Measurements from ENCODE around the gene CCSER1. TPM values are rescaled to one million over a fixed set of nuclear protein-coding genes. Genes with fewer than 3 reads are reported as not detected.
"Not testable (repeated sequence)": the region's sequence is repeated elsewhere in the genome, so short reads cannot be mapped to it uniquely, and the experiment has no call there.

CCSER1 gene
- total RNA-seq, 1 donor from 2014 or later = 15.7 TPM

- TF ChIP-seq CTCF (IDR thresholded peaks at IDR 0.05; ENCODE audit: partially characterized antibody, unreplicated experiment) = no peak
- Mint-ChIP-seq H3K36me3 (ENCODE audit: unreplicated experiment) (no peaks in the 10 kb centered on the region), H3K4me3 (ENCODE audit: unreplicated experiment) (no peak overlapping the region), H3K9me3 (ENCODE audit: unreplicated experiment) (peaks cover 1% of the 10 kb centered on the region), H3K27ac (ENCODE audit: unreplicated experiment) (no peak overlapping the region), H3K4me1 (ENCODE audit: low read depth, unreplicated experiment) (no peaks in the 10 kb centered on the region), H3K27me3 (ENCODE audit: unreplicated experiment) (no peaks in the 10 kb centered on the region)
- no peak for DNase-seq
These were observed 698.7 kb downstream of the CCSER1 start for GRCh38 chr4:90825849-90826248.

- Mint-ChIP-seq H3K27me3 (ENCODE audit: unreplicated experiment) (peaks cover 2% of the 10 kb centered on the region), H3K4me3 (ENCODE audit: unreplicated experiment) (no peak overlapping the region), H3K9me3 (ENCODE audit: unreplicated experiment) (no peaks in the 10 kb centered on the region), H3K4me1 (ENCODE audit: low read depth, unreplicated experiment) (no peaks in the 10 kb centered on the region), H3K36me3 (ENCODE audit: unreplicated experiment) (no peaks in the 10 kb centered on the region), H3K27ac (ENCODE audit: unreplicated experiment) (no peak overlapping the region)
- TF ChIP-seq CTCF (IDR thresholded peaks at IDR 0.05; ENCODE audit: partially characterized antibody, unreplicated experiment) = no peak
- no peak for DNase-seq
These were observed 706.5 kb downstream of the CCSER1 start for GRCh38 chr4:90833706-90834105.

- TF ChIP-seq CTCF (IDR thresholded peaks at IDR 0.05; ENCODE audit: partially characterized antibody, unreplicated experiment) = no peak
These were observed 710.0 kb downstream of the CCSER1 start for GRCh38 chr4:90837241-90837640.

GRCh38 chr4:90838859-90839258 lies 711.7 kb downstream of the CCSER1 start:
- not testable (repeated sequence) for DNase-seq; H3K27ac Mint-ChIP-seq (ENCODE audit: unreplicated experiment); H3K4me3 Mint-ChIP-seq (ENCODE audit: unreplicated experiment); H3K36me3 Mint-ChIP-seq (ENCODE audit: unreplicated experiment); H3K27me3 Mint-ChIP-seq (ENCODE audit: unreplicated experiment); H3K9me3 Mint-ChIP-seq (ENCODE audit: unreplicated experiment); H3K4me1 Mint-ChIP-seq (ENCODE audit: low read depth, unreplicated experiment)

More at GRCh38 chr4:90837241-90837640, 710.0 kb downstream of the CCSER1 start:
- no peak overlapping the region for H3K4me3 Mint-ChIP-seq (ENCODE audit: unreplicated experiment)
- no peak for DNase-seq
- no peaks in the 10 kb centered on the region for H3K36me3 Mint-ChIP-seq (ENCODE audit: unreplicated experiment)
- no peaks in the 10 kb centered on the region for H3K9me3 Mint-ChIP-seq (ENCODE audit: unreplicated experiment)
- no peak overlapping the region for H3K27ac Mint-ChIP-seq (ENCODE audit: unreplicated experiment)
- no peaks in the 10 kb centered on the region for H3K4me1 Mint-ChIP-seq (ENCODE audit: low read depth, unreplicated experiment)
- H3K27me3 Mint-ChIP-seq (ENCODE audit: unreplicated experiment) = peaks cover 2% of the 10 kb centered on the region

- H3K36me3 Mint-ChIP-seq (ENCODE audit: unreplicated experiment) = no peaks in the 10 kb centered on the region
- no peak for DNase-seq
- TF ChIP-seq CTCF (IDR thresholded peaks at IDR 0.05; ENCODE audit: partially characterized antibody, unreplicated experiment) = no peak
- no peak overlapping the region for H3K27ac Mint-ChIP-seq (ENCODE audit: unreplicated experiment)
- no peaks in the 10 kb centered on the region for H3K9me3 Mint-ChIP-seq (ENCODE audit: unreplicated experiment)
- no peak overlapping the region for H3K4me3 Mint-ChIP-seq (ENCODE audit: unreplicated experiment)
- peaks cover 2% of the 10 kb centered on the region for H3K27me3 Mint-ChIP-seq (ENCODE audit: unreplicated experiment)
- no peaks in the 10 kb centered on the region for H3K4me1 Mint-ChIP-seq (ENCODE audit: low read depth, unreplicated experiment)
These were observed 713.1 kb downstream of the CCSER1 start for GRCh38 chr4:90840291-90840690.

- DNase-seq = no peak
- Mint-ChIP-seq H3K4me1 (ENCODE audit: low read depth, unreplicated experiment) (no peaks in the 10 kb centered on the region), H3K9me3 (ENCODE audit: unreplicated experiment) (no peaks in the 10 kb centered on the region), H3K27ac (ENCODE audit: unreplicated experiment) (no peak overlapping the region), H3K27me3 (ENCODE audit: unreplicated experiment) (peaks cover 2% of the 10 kb centered on the region), H3K36me3 (ENCODE audit: unreplicated experiment) (no peaks in the 10 kb centered on the region), H3K4me3 (ENCODE audit: unreplicated experiment) (no peak overlapping the region)
- TF ChIP-seq CTCF (IDR thresholded peaks at IDR 0.05; ENCODE audit: partially characterized antibody, unreplicated experiment) = no peak
These were observed 713.6 kb downstream of the CCSER1 start for GRCh38 chr4:90840828-90841227.
